ENCODE data around the gene GOLGA6C.

DNA sequence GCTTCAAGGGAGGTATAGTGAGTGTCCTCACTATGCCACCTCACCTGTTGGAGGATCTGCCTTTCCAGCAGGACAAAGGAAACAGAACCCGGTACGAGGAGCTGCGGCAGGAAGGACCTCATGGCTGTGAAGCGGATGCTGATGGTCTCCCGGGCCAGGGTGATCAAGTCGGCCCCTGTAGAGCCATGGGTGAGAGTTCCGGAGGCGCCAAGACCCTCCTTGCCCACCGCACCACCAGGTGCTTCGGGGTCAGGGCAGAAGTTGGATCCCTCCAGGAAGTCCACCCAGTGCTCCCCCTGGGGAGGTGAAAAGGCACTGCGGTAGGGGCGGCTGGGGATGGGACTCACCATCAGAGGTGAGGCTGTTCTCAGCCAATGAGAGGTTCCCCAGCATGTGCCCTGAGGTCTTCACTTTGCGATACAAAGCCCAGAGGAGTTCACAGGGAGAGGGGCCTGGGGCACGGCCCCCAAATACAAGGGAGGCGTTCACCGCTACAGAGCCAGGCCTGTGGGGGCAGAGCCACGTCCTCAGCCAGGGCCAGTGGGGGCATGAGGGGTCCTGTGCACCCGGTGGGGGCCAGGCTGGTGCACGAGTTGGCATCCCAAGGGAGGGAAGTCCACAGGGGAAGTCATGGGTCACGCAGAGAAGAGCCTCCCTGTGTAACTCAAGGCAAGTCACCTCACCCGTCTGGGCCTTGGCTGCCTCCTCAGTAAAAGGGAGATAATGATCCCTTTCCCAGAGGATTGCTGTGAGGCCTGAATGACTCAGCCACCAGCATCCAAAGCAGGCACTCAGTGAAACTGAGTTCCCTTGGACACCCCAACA is 28.7 kb upstream of the GOLGA6C start:
- TF ChIP-seq CTCF (conservative IDR thresholded peaks at IDR 0.05 in 1 of 2, IDR thresholded peaks at IDR 0.05 in 1 of 2; ENCODE audit: extremely low read depth in 1 of 2, insufficient read depth in 1 of 2, low read depth in 1 of 2, low read length in 2 of 2) (no peak), EZH2 (IDR thresholded peaks at IDR 0.05; ENCODE audit: borderline replicate concordance, low read length) (no peak)

All from mammary epithelial cell (primary cell).